Uterus (tissue), 4 donors: Measurements from ENCODE around the gene EPC2. TPM values are rescaled to one million over a fixed set of nuclear protein-coding genes. Genes with fewer than 3 reads are reported as not detected.

Experiments
- DNase-seq, 2 donors: peaks; one replicate each; pipeline ENCODE4 v3.0.0-alpha.2; 2019 to 2020
- H3K27ac ChIP-seq, 2 donors: fragments of 200-600 bp; sonication (generic); 1 replicate in 1 of 2; 2 replicates in 1 of 2; pipeline ENCODE4 v1.5.1; 2016 to 2018
- H3K27me3 ChIP-seq, 2 donors: fragments of 200-600 bp; sonication (generic); one replicate each; pipeline ENCODE4 v1.5.1; 2018 to 2019; ENCODE audit warnings: control low read depth in 1 of 2
- H3K36me3 ChIP-seq, 2 donors: fragments of 200-600 bp; sonication (generic); one replicate each; pipeline ENCODE4 v1.5.1; 2019; ENCODE audit warnings: control low read depth in 1 of 2
- H3K4me1 ChIP-seq, 2 donors: fragments of 200-600 bp; sonication (generic); one replicate each; pipeline ENCODE4 v1.5.1; 2018 to 2019; ENCODE audit warnings: control low read depth in 1 of 2
- H3K4me3 ChIP-seq, 2 donors: fragments of 200-600 bp; sonication (generic); 1 replicate in 1 of 2; 2 replicates in 1 of 2; pipeline ENCODE4 v1.5.1; 2018 to 2019; ENCODE audit warnings: mild to moderate bottlenecking in 1 of 2
- H3K9me3 ChIP-seq, 2 donors: fragments of 200-600 bp; sonication (generic); one replicate each; pipeline ENCODE4 v1.5.1; 2019; ENCODE audit warnings: control low read depth in 1 of 2
- CTCF ChIP-seq, 4 experiments: fragments of 200-600 bp in 2 of 4; fragments of 450-650 bp in 2 of 4; sonication (generic) in 2 of 4; IDR thresholded peaks; one replicate each; pipeline ENCODE4 v1.5.1; 2016 to 2019; ENCODE audit warnings: antibody characterized with exemption in 4 of 4, mild to moderate bottlenecking in 2 of 4, moderate library complexity in 1 of 4
- POLR2A ChIP-seq, 2 donors: fragments of 450-650 bp; IDR thresholded peaks; one replicate each; pipeline ENCODE4 v1.6.1; 2016; ENCODE audit warnings: antibody characterized with exemption in 2 of 2, mild to moderate bottlenecking in 1 of 2, moderate library complexity in 1 of 2
- intact Hi-C: fragments of 100-400 bp; cut with DNase I; formaldehyde crosslinking; loops from one replicate; pipeline ENCODE4 v1.15.1; 2023; ENCODE audit warnings: low total_unique reads
- total RNA-seq, 4 donors: library from RNA; depleted of rRNA in 3 of 4; stranded (reverse); fragments of >200 nt in 3 of 4; gene quantifications; one replicate each; pipeline versions ENCODE4 v1.1.0 to v1.2.4, GENCODE V29; 2014 to 2023
- donor health status: DM: yes; HTN: yes; CAD: no.

The EPC2 gene
- total RNA-seq, 4 donors from 2014 or later, result 14.3 to 71.4 (median 33.8) TPM

GRCh38 chr2:148614322-148615049 lies 30.1 kb upstream of the EPC2 start:
- no peaks in the 10 kb centered on the region for H3K9me3 ChIP-seq
- H3K4me1 ChIP-seq, result peaks cover 0 to 10% of the 10 kb centered on the region in 2 donors
- intact Hi-C loops, result no loop called here
- H3K27ac ChIP-seq, result peak overlapping the region; percentile 56 to 74
- H3K36me3 ChIP-seq, result no peaks in the 10 kb centered on the region
- no peaks in the 10 kb centered on the region for H3K27me3 ChIP-seq
- no peak for TF ChIP-seq POLR2A (IDR thresholded peaks at IDR 0.05)
- no peak for TF ChIP-seq CTCF (IDR thresholded peaks at IDR 0.05)
- no peak for DNase-seq
- H3K4me3 ChIP-seq, result no peak overlapping the region

- intact Hi-C loops, result no loop called here
- no peak for DNase-seq
- Histone ChIP-seq H3K4me3 (no peak overlapping the region), H3K9me3 (no peaks in the 10 kb centered on the region), H3K27ac (peak overlapping the region; percentile 56 to 74), H3K27me3 (no peaks in the 10 kb centered on the region), H3K4me1 (peaks cover 0 to 10% of the 10 kb centered on the region in 2 donors), H3K36me3 (no peaks in the 10 kb centered on the region)
- TF ChIP-seq CTCF (IDR thresholded peaks at IDR 0.05), result no peak
- TF ChIP-seq POLR2A (IDR thresholded peaks at IDR 0.05), result no peak
These were observed 29.1 kb upstream of the EPC2 start for GRCh38 chr2:148615381-148615841.

- intact Hi-C loops, result no loop called here
- H3K27me3 ChIP-seq, result no peaks in the 10 kb centered on the region
- no peaks in the 10 kb centered on the region for H3K36me3 ChIP-seq
- no peak overlapping the region for H3K27ac ChIP-seq
- DNase-seq, result no peak
- no peak overlapping the region for H3K4me3 ChIP-seq
- peaks cover 0 to 10% of the 10 kb centered on the region in 2 donors for H3K4me1 ChIP-seq
- TF ChIP-seq CTCF (IDR thresholded peaks at IDR 0.05) (no peak), POLR2A (IDR thresholded peaks at IDR 0.05) (no peak)
- no peaks in the 10 kb centered on the region for H3K9me3 ChIP-seq
These were observed 27.9 kb upstream of the EPC2 start for GRCh38 chr2:148616662-148617061.

- H3K4me1 ChIP-seq, result peaks cover 0 to 10% of the 10 kb centered on the region in 2 donors
- no peaks in the 10 kb centered on the region for H3K36me3 ChIP-seq
- TF ChIP-seq POLR2A (IDR thresholded peaks at IDR 0.05) (no peak), CTCF (IDR thresholded peaks at IDR 0.05) (no peak)
- no peaks in the 10 kb centered on the region for H3K27me3 ChIP-seq
- H3K4me3 ChIP-seq, result no peak overlapping the region
- no peak for DNase-seq
- no peak overlapping the region for H3K27ac ChIP-seq
- intact Hi-C loops, result no loop called here
- H3K9me3 ChIP-seq, result no peaks in the 10 kb centered on the region
These were observed 27.3 kb upstream of the EPC2 start for GRCh38 chr2:148617219-148617618.

- TF ChIP-seq POLR2A (IDR thresholded peaks at IDR 0.05), result no peak
- H3K9me3 ChIP-seq, result no peaks in the 10 kb centered on the region
- H3K27ac ChIP-seq, result no peak overlapping the region
- no peaks in the 10 kb centered on the region for H3K27me3 ChIP-seq
- H3K36me3 ChIP-seq, result no peaks in the 10 kb centered on the region
- peaks cover 0 to 5% of the 10 kb centered on the region in 2 donors for H3K4me1 ChIP-seq
- H3K4me3 ChIP-seq, result no peak overlapping the region
- DNase-seq, result no peak
- intact Hi-C loops, result no loop called here
These were observed 24.9 kb upstream of the EPC2 start for GRCh38 chr2:148619560-148620195.
